K562 (cell line): ENCODE results near the gene FBXO11. TPM values are rescaled to one million over a fixed set of nuclear protein-coding genes. Genes with fewer than 3 reads are reported as not detected.
A peak's percentile ranks its signal among the peaks of the same experiment; 100 is the strongest.

Experiments used
- COPS2 ChIP-seq: fragments of 450-650 bp; conservative IDR thresholded peaks from 2 replicates; pipeline ENCODE4 v1.6.1; 2016; ENCODE audit warnings: mild to moderate bottlenecking, moderate library complexity
- CREB3L1 ChIP-seq: fragments of 450-650 bp; IDR thresholded peaks from 2 replicates; pipeline ENCODE4 v1.6.1; 2014; ENCODE audit warnings: low read depth, mild to moderate bottlenecking, moderate library complexity, borderline replicate concordance
- HDAC6 ChIP-seq: IDR thresholded peaks from 2 replicates; pipeline ENCODE4 v1.6.1; 2012; ENCODE audit warnings: low read depth, mild to moderate bottlenecking, control low read depth, inconsistent platforms, low read length, moderate library complexity
- L3MBTL2 ChIP-seq: fragments of 450-650 bp; IDR thresholded peaks from 2 replicates; pipeline ENCODE4 v1.6.1; 2016; ENCODE audit warnings: mild to moderate bottlenecking, moderate library complexity
- MGA ChIP-seq: fragments of 450-650 bp; IDR thresholded peaks from 2 replicates; pipeline ENCODE4 v1.6.1; 2016; ENCODE audit warnings: mild to moderate bottlenecking, moderate library complexity
- TCF15 ChIP-seq: fragments of 250-450 bp; sonication (Bioruptor Pico); IDR thresholded peaks from 2 replicates; pipeline ENCODE4 v1.8.0; 2022; ENCODE audit warnings: moderate library complexity, mild to moderate bottlenecking, inconsistent platforms
- ZBTB43 ChIP-seq: sonication (generic); formaldehyde crosslinking; IDR thresholded peaks from 2 replicates; pipeline ENCODE4 v1.8.0; 2023; ENCODE audit warnings: mild to moderate bottlenecking, missing genetic modification reagents
- ZBTB7A ChIP-seq: IDR thresholded peaks from 2 replicates; pipeline ENCODE4 v1.6.1; 2011; ENCODE audit warnings: low read depth, mild to moderate bottlenecking, low read length, moderate library complexity, borderline replicate concordance; ENCODE audit not compliant: control insufficient read depth
- ZNF12 ChIP-seq: sonication (generic); formaldehyde crosslinking; IDR thresholded peaks from 2 replicates; pipeline ENCODE4 v1.4.0; 2020; ENCODE audit warnings: mild to moderate bottlenecking, missing genetic modification reagents
- ZNF655 ChIP-seq: fragments of 250-450 bp; sonication (Bioruptor Pico); IDR thresholded peaks from 2 replicates; pipeline ENCODE4 v1.5.0; 2021
- polyA plus RNA-seq, 8 experiments: library from polyadenylated mRNA; depleted of rRNA in 4 of 8; stranded (reverse) in 5 of 8; unstranded in 3 of 8; fragments of >200 nt; fragmentation: Nextera tagmentation in 2 of 8; fragmentation: Illumina TruSeq in 1 of 8; extraction: Ambion mirVana in 2 of 8; extraction: Trizol in 1 of 8; gene quantifications; 2 replicates each; pipeline versions ENCODE4 v1.2.1 to v1.2.3, GENCODE V29; 2011 to 2014; ENCODE audit warnings: inconsistent platforms in 1 of 8, missing spikeins in 1 of 8
- total RNA-seq, 7 experiments: library from RNA; depleted of rRNA in 6 of 7; stranded (reverse); fragments of >200 nt in 6 of 7; fragmentation: Illumina TruSeq in 2 of 7; extraction: Trizol in 2 of 7; gene quantifications; 2 replicates each; pipeline versions ENCODE4 v1.2.1 to v1.2.3, GENCODE V29; 2011 to 2021; ENCODE audit warnings: low replicate concordance in 1 of 7

FBXO11 gene
- total and polyA plus RNA-seq, 9 of the 15 experiments (the other 6 are each of a cell fraction or from before 2014, with no cell fraction given): 8.8 to 44.5 (median 24.1) TPM

- TF ChIP-seq L3MBTL2 (no peak), COPS2 (no peak), CREB3L1 (no peak), ZNF655 (no peak), HDAC6 (no peak), ZNF12 (CRISPR knock-in tag) (no peak), ZBTB43 (CRISPR knock-in tag) (no peak), MGA (no peak), TCF15 (CRISPR knock-in tag) (no peak), ZBTB7A (peak; percentile 38; the same call in 1 of the 2 replicates)
Measured at GRCh38 chr2:47767880-47768609, 138.3 kb downstream of the FBXO11 start (continued).
